ENCODE data around the gene GRAMD1C. TPM values are rescaled to one million over a fixed set of nuclear protein-coding genes. Genes with fewer than 3 reads are reported as not detected.

GRAMD1C gene
- total RNA-seq (1 to 10 TPM in 4 of 5 donors, under 1 TPM in 1; 0.58 to 9.4 (median 2.7) TPM), polyA plus RNA-seq (10 to 100 TPM in 1 of 3 donors, 1 to 10 TPM in 2; 3.9 to 10.1 (median 9.3) TPM)
- long read RNA-seq, donor 1: 0 reads
- long read RNA-seq, donor 2, partial matches to known transcripts: 0 of 1 reads
- long read RNA-seq, donor 2, other reads (novel, unspliced or antisense): 0 of 1 reads
- long read RNA-seq, donor 3: 0 reads
- long read RNA-seq, donor 4: 0 reads
- long read RNA-seq, donor 5: 0 reads
- long read RNA-seq, donor 6: 0 reads
- long read RNA-seq, donor 7, full-length matches to known transcripts: 3 of 3 reads
- long read RNA-seq, donor 7, partial matches to known transcripts: 0 of 3 reads
- long read RNA-seq, donor 7, other reads (novel, unspliced or antisense): 0 of 3 reads
- long read RNA-seq, donor 8: 0 reads
- long read RNA-seq, donor 9: 0 reads
- long read RNA-seq, donor 10: 0 reads

DNA sequence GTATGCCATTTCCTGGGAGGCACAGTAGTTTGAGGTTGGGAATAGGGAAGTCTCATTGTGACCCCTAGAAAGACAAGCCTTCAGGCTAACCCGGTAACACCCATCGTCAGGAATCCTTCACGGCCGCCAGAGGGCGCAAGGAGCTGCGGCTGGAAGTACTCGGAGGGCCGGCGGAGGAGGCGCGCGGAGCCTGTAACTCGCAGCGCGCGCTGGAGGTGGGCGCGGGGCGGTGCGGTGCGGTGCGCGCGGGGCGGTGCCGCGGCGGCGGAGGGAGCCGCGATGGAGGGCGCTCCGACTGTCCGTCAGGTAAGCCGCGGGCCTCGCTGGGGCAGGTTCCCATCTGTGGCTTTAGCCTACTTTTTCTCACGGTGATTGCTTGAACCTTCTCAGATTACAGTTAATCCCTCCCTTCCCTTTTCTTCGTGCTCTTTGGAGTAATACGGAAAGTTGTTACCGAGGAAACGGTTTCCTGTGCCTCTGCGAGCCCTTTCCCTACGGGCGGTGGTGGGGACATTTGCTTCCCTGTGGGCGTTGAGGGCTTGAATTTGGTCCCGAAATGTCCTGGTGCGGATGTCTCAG, at the start of gene GRAMD1C:
GRAMD1C (plus strand) TSS at position 158 of the 579 bp plus-strand sequence; CDS start at position 280, 122 bp downstream.
- Histone ChIP-seq H3K36me3 (no peaks in the 10 kb centered on the region), H3K27ac (peak within 1 kb of the TSS; percentile 30 to 76 (median 60)), H3K4me1 (peaks cover 0 to 13% (median 3%) of the 10 kb centered on the region in 4 donors), H3K9me3 (no peaks in the 10 kb centered on the region), H3K27me3 (no peaks in the 10 kb centered on the region), H3K4me3 (peak within 1 kb of the TSS; percentile 47 to 67 (median 60))
- WGBS, 5 donors: 0 to 1% (median 1%) methylated on average over 31 to 48 of the region's 48 CpGs
- TF ChIP-seq, protein P1, sequence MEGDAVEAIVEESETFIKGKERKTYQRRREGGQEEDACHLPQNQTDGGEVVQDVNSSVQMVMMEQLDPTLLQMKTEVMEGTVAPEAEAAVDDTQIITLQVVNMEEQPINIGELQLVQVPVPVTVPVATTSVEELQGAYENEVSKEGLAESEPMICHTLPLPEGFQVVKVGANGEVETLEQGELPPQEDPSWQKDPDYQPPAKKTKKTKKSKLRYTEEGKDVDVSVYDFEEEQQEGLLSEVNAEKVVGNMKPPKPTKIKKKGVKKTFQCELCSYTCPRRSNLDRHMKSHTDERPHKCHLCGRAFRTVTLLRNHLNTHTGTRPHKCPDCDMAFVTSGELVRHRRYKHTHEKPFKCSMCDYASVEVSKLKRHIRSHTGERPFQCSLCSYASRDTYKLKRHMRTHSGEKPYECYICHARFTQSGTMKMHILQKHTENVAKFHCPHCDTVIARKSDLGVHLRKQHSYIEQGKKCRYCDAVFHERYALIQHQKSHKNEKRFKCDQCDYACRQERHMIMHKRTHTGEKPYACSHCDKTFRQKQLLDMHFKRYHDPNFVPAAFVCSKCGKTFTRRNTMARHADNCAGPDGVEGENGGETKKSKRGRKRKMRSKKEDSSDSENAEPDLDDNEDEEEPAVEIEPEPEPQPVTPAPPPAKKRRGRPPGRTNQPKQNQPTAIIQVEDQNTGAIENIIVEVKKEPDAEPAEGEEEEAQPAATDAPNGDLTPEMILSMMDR (IDR thresholded peaks at IDR 0.05): peak in 5 of 7 experiments; percentile 70 to 82 (median 77)
- peak in 2 of 3 donors; percentile 2 to 66 for TF ChIP-seq POLR2AphosphoS5 (IDR thresholded peaks at IDR 0.05)
- TF ChIP-seq POLR2A (IDR thresholded peaks at IDR 0.05): no peak
- intact Hi-C loops (cut with DNase I; ENCODE audit: low total_unique reads): no loop called here
- DNase-seq: peak; percentile 91 to 97

DNA sequence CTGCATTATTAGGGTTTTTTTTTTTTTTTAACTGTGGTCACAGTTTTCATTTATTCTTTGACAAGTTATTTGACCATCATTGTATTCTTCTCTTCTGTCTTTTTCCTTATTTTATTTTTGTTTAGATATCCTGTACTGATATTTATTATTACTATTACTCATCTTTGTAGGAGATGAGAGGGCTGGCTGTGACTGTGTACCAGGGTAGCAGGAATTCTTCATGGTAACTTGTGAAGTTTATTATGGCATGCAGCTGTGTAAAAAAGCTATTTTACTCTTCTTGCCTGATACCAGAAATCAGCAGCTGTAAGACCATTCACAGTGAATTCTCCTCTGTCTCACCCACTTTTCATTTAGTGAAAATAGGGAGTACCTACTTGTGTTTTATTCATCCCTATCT, 47.2 kb upstream of the GRAMD1C start:
- intact Hi-C loops (cut with DNase I; ENCODE audit: low total_unique reads): no loop called here
- no peak overlapping the region for H3K27ac ChIP-seq
- H3K9me3 ChIP-seq: no peaks in the 10 kb centered on the region
- no peak for DNase-seq
- H3K4me3 ChIP-seq: no peak overlapping the region
- H3K36me3 ChIP-seq: peaks cover 32 to 94% (median 82%) of the 10 kb centered on the region in 4 donors
- H3K27me3 ChIP-seq: no peaks in the 10 kb centered on the region
- TF ChIP-seq EP300 (IDR thresholded peaks at IDR 0.05) (no peak), POLR2AphosphoS5 (IDR thresholded peaks at IDR 0.05) (no peak), POLR2A (IDR thresholded peaks at IDR 0.05) (no peak)
- TF ChIP-seq, protein P1 (IDR thresholded peaks at IDR 0.05): no peak
- H3K4me1 ChIP-seq: no peaks in the 10 kb centered on the region

DNA sequence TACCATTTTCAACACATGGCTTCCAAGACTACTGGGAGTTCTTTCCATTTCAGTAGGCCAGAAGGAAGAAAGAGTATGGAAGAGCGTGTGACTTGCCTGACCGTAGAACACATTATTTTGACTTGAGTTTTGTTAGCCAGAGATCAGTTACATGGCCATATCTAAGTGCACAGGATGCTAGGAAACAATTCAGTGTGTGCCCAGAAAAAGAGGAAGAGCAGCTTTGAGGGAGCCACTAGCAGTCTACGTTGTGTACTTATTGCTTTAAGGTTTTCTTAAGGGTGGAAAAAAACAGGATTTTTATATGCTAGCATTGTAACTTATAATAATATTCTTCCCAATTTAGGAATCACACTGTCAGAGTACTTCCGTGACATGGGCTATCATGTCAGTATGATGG, 44.1 kb upstream of the GRAMD1C start:
- H3K9me3 ChIP-seq: no peaks in the 10 kb centered on the region
- peaks cover 15 to 95% (median 83%) of the 10 kb centered on the region in 4 donors for H3K36me3 ChIP-seq
- H3K27me3 ChIP-seq: no peaks in the 10 kb centered on the region
- no peak overlapping the region for H3K27ac ChIP-seq
- WGBS, 5 donors: 90 to 93% (median 92%) methylated on average over 4 of the region's 4 CpGs
- no peak for DNase-seq
- no peak for TF ChIP-seq EP300 (IDR thresholded peaks at IDR 0.05)
- TF ChIP-seq, protein P1 (IDR thresholded peaks at IDR 0.05): no peak
- TF ChIP-seq POLR2A (IDR thresholded peaks at IDR 0.05): no peak
- TF ChIP-seq POLR2AphosphoS5 (IDR thresholded peaks at IDR 0.05): no peak
- H3K4me3 ChIP-seq: no peak overlapping the region
- no peaks in the 10 kb centered on the region for H3K4me1 ChIP-seq
- intact Hi-C loops (cut with DNase I; ENCODE audit: low total_unique reads): no loop called here

DNA sequence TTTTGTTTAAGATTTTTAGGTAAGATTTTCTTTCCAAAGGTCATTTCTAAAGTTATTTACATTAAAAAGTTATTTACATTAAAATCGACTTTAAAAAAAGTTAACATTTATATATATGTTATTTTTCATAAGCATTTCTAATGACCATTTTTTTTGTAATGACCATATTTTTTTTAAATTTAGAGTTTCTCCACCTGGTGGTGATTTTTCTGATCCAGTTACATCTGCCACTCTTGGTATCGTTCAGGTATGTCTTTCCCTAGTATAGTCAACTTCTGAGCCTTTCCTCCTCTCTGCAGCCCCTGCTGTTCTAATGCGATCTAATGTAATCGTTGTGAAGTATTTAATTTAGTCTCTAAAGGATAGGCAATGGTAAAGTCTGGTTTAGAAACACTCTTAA, 42.9 kb upstream of the GRAMD1C start:
- no peaks in the 10 kb centered on the region for H3K4me1 ChIP-seq

More for the DNA sequence above, 42.9 kb upstream of the GRAMD1C start:
- Histone ChIP-seq H3K36me3 (peaks cover 6 to 96% (median 84%) of the 10 kb centered on the region in 4 donors), H3K27me3 (no peaks in the 10 kb centered on the region), H3K9me3 (no peaks in the 10 kb centered on the region), H3K27ac (no peak overlapping the region), H3K4me3 (no peak overlapping the region)
- intact Hi-C loops (cut with DNase I; ENCODE audit: low total_unique reads): no loop called here
- DNase-seq: no peak
- no peak for TF ChIP-seq EP300 (IDR thresholded peaks at IDR 0.05)
- TF ChIP-seq, protein P1 (IDR thresholded peaks at IDR 0.05): no peak
- TF ChIP-seq POLR2AphosphoS5 (IDR thresholded peaks at IDR 0.05): no peak
- TF ChIP-seq POLR2A (IDR thresholded peaks at IDR 0.05): no peak
- 83 to 87% (median 84%) methylated on average over 4 of the region's 4 CpGs for WGBS, 5 donors
